Measurements from ENCODE around the gene DUSP2.

DUSP2 gene, protein sequence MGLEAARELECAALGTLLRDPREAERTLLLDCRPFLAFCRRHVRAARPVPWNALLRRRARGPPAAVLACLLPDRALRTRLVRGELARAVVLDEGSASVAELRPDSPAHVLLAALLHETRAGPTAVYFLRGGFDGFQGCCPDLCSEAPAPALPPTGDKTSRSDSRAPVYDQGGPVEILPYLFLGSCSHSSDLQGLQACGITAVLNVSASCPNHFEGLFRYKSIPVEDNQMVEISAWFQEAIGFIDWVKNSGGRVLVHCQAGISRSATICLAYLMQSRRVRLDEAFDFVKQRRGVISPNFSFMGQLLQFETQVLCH

DNA sequence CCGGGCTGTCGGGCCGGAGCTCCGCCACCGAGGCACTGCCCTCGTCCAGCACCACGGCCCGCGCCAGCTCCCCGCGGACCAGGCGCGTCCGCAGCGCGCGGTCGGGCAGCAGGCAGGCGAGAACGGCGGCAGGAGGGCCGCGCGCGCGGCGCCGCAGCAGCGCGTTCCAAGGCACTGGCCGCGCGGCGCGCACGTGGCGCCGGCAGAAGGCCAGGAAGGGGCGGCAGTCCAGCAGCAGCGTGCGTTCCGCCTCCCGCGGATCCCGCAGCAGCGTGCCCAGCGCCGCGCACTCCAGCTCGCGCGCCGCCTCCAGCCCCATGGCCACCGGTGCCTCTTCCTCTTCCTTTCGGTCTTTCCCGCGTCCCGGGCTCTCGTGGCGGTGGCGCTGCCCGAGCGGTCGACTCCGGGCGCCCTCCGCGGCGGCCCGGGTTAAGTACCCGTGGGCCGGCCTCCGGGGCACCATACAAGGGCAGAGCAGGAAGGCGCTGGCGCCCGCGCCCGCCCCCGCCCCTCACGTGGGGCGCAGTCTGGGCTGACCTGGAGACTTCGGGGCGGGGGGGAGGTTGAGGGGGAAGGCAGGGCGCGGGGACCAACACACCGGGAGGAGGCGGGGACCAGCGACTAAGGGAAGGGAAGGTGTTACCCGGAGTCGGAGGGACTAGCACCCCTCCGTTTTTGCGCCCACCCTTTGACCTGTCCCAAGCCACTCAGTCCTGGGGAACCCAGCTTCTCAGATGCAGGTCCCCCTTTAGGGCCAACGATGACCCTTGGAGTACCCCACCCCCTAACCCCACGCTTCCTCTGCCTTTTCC is at the start of gene DUSP2:
Gene DUSP2 (minus strand): TSS at position 405 of the 812 bp plus-strand sequence. CDS start 86 bp downstream, at position 319.
- peak; percentile 51 for DNase-seq (ENCODE audit: low spot score)

DNA sequence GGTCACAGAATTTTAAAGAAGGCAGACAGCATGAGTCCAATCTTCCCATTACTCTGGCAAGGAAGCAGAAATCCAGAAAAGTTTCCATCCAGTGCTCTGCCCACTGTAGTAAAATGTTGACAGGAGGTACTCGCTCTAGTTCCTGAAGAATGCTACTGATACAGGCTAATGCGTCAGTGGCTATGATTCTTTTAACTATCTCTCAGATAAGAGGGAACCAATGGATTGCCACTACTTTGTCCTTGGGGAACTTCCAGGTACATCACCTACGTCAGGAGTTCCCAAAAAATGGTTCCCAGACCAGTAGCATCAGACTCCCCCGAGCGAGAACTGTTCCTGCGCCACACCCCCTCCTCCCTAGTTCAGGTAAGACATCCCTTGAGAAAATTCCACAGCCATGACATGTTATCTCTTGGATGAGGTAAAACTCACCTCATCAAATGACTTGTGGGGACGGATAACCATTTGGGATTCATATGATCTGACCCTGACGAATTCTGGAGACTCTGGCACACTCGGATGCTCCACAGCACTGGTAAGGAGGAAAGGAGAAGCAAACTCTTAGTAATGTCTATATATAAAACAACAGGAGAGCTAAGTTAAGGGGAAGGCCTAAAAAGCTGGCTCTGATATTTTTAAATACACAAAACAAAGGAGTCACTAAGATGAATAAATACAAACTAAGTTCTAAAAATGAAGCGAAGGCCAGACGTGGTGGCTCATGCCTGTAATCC is 46.9 kb upstream of the DUSP2 start:
- no peak for DNase-seq (ENCODE audit: low spot score)

DNA sequence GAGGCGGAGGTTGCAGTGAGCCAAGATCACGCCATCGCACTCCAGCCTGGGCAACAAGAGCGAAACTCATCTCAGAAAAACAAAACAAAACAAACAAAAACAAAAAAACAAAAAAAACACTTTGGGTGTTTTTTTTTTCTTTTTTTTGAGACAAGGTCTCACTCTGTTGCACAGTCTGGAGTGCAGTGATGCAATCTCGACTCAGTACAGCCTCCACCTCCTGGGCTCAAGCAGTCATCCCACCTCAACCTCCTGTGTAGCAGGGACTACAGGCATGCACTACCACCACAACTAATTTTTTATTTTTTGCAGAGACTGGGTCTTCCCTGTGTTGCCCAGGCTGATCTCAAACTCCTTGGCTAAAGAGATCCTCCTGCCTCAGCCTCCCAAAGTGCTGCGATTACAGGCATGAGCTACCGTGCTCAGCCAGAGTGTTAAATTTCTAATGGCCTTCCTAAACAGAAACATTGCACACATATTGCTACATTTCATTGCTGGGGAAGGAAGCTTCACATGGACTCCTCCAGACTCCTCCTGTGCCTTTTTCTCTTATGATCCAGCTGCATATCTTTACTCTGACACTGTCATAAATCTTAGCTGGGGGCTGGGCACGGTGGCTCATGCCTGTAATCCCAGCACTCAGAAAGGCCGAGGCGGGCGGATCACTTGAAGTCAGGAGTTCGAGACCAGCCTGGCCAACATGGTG is 43.7 kb upstream of the DUSP2 start:
- no peak for DNase-seq (ENCODE audit: low spot score)

DNA sequence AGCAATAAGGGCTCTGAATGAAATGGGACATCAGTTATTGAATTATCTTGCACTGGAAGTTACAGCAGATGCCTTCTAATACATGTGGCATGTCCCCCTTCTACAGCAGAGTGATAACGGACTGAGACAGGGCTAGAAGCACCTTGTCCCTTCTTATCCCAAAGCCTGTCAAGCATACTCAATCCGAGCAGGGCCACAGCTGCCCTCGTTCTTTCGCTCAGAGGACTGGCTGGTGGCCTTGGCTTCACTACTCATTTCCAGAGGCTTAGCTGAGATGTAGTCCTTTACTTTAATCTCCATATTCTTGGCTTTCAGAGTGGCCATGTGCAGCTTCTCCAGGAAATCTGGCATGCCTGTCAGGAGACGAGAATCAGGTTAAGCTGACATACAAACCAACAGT is 41.3 kb upstream of the DUSP2 start:
- no peak for DNase-seq (ENCODE audit: low spot score)

DNA sequence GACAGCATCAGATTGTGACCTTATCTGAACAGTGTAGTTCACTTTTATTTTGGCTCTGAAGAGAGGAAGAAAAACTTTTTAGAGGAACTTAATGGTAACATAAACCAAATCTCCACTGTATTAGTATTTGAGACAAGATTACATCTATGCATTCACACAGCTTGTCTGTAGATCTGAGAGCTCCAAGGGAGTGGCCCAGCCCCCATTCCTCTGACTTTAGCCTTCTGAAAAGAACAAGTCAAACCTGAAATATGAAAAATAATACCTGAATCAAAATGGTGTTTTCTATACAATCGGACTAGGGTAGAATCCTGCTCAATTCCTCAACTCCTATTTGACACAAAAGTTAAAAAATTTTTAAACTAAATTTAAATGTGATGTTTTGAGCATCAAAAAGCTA is 40.3 kb upstream of the DUSP2 start:
- no peak for DNase-seq (ENCODE audit: low spot score)

DNA sequence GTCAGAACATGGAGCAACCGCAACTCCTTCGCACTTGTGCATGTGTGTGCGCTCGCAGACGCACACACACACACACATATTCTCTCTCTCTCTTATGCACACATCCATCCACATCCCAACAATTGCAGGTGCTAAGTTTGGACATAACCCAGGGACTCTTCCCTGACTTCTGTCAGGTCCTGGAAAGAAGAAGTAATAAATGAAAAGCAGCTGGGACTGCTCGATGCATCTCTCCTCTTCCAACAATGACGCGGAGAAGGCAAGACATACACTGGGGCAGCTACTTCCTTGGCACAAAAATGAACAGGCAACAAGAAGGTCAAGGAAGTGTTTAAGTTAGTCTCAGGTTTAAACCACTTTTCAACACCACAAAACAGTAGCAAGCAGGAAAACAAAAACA is 39.7 kb upstream of the DUSP2 start:
- no peak for DNase-seq (ENCODE audit: low spot score)

DNA sequence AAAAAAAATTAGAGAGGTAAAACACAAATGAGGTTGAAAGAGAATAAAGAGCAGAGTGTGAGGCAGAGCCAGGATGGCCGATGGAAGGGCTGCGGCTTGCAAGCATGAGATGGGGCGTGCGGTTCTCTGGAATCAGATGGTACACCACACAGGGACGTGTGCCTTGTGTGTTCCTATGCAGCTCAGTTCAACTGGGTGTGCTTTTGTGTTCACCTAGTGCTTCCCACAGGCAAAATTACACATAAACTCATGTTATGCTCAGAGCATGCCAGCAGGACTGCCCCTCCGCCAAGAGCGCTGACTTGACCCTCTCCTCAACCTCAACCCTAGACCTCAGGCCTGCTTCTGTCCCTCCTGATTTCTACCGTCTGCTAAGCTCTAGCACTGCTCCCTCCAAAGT is 38.9 kb upstream of the DUSP2 start:
- DNase-seq (ENCODE audit: low spot score): no peak

DNA sequence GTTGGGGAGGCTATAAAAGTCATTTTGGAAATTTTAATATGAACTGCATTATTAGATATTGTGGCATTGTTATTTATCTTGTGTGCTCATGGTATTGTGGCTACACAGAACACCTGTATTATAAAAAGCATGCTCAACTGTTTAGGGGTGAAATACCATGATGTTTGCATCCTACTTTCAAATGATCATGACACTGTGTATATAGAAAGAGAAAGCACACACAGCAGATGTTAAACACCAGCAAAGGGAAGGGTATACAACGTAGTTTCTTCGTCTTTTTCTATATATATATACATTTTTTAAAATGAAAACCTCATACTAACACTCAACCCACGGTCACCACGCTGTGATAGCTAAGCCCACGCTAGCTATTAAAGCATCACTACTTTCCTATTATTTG is 36.3 kb upstream of the DUSP2 start:
- no peak for DNase-seq (ENCODE audit: low spot score)

DNA sequence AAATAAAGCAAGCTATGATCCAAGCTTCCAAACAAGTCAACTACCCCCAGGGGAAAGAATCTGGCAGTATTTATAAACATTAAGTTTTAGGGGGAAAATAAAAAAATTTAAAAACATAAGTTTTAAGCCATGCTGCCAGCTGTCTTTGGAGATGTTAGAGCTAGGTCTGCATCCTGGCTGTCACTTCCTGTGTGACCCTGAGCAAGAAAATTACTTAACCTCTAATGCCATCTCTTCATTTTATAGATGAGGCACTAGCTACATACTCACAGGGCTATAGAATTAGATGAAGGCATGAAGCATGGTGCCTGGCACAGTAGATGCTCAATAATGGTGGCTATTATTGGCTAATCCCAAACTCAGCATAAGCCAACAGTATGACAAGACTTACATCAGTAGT is 35.3 kb upstream of the DUSP2 start:
- no peak for DNase-seq (ENCODE audit: low spot score)

DNA sequence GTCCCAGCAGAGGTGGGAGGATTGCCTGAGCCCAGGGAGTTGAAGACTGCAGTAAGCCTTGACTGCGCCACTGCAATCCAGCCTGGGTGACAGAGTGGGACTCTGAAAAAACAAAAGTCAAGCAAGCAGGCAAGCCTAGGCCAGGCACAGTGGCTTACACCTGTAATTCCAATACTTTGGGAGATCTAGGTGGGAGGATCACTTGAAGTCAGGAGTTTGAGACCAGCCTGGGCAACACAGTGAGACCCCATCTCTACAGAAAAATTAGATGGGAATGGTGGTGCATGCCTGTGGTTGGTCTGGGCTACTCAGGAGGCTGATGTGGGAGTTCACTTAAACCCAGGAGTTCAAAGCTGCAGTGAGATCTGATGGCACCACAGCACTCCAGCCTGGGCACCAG is 34.8 kb upstream of the DUSP2 start:
- DNase-seq (ENCODE audit: low spot score): no peak

DNA sequence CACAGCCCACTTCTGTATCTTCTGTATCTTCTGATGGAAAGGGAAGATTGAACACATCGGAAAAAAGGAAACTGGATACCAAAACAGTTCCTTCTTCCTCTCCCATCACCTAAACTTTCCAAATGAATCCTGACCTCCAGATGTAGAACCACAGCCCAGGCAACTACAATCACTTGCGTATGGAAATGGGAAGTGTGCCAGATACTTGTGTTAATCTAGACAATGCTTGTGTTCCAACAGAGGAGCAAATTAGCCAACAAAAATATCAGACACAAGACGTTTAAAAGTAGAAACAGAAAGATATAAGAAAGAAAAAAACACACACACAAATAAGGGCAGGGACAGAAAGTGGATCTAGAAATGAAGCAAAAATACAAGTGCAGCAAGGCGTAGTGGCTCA is 31.4 kb upstream of the DUSP2 start:
- DNase-seq (ENCODE audit: low spot score): no peak

DNA sequence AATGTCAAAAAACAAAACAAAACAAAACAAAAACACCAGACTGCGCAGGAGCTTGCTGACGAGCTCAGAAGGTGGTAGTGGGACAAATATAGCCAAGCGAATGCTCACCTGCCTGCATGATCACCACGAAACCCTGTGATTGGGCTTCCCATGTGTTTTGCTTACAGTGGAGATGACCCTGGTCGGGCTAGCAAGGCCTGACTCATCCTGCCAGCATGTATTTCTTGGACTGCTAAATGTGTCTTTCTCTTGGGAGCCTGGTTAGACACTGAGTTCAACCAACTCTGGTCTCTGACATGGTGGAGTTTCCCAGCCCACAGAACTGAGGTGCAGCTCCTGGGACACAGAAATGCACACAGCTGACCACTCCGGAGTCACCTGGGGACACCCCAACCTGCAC is 30.7 kb upstream of the DUSP2 start:
- DNase-seq (ENCODE audit: low spot score): peak; percentile 3

DNA sequence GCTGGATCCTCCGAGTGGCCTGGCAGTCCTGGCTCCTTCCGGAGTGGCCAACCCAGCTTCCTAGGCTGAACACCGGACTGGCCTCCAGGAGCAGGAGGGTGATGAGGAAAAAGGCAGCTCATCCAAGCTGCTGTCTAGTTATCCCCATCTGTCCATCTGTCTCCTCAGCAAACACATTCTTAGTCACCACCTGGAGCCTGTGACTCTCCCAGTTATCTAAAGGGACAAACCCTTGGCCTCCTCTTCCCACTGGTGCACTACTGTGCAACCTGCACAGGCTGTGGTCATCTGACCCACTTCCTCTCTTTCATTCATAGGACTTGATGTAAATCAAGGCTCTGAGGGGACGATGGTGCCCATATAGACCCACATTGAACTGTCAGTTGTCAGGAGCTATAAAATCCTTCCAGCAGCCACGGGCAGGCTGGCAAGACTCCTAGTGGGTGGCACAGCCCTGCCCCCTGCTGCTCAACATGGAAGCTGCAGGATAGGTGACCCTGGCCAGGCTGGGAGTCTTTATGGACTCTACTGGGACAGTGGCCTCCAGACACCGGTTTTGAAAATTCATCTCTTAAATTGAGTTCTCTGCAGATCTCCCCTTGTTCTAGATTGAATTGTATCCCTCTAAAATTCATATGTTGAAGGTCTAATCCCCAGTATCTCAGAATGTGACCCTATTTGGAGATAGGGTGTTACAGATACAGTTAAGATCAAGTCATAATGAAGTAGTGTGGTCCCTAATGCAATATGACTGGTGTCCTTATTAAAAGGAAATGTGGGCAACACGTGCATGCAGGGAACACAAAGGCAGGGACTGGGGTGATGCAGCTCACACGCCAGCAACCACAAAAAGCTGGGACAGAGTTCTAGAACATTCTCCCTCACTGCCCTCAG is 29.3 kb upstream of the DUSP2 start:
- peak; percentile 84 for DNase-seq (ENCODE audit: low spot score)

DNA sequence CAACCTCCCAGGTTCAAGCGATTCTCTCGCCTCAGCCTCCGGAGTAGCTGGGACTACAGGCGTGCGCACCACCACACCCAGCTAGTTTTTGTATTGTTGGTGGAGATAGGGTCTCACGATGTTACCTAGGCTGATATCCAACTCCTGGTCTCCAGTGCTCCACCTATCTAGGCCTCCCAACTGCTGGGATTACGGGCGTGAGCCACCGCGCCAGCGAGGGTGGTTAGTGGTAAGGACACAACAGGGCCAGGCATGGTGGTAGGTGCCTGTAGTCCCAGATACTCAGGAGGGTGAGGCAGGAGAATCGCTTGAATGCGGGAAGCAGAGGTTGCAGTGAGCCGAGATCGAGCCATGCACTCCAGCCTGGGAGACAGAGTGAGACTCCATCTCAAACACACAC is 26.6 kb upstream of the DUSP2 start:
- no peak for DNase-seq (ENCODE audit: low spot score)

DNA sequence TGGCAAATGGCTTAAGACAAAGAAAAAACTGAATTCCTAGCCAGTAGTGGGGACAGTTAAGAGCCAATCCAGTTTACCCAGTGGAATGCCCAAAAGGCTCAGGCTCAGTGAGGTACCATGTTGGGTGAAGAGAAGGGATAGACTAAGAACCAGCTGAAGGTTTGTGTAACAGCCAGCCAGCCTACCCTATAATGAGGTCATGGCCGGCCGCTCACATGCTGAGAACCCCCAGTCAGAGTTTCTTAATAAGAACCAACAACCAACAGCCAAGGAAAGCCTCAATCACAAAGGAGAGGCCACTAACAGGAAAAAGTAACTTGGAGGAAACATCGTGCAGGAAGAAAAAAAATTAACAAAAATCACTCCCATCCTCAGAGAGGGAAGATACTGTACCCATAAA is 25.4 kb upstream of the DUSP2 start:
- no peak for DNase-seq (ENCODE audit: low spot score)

DNA sequence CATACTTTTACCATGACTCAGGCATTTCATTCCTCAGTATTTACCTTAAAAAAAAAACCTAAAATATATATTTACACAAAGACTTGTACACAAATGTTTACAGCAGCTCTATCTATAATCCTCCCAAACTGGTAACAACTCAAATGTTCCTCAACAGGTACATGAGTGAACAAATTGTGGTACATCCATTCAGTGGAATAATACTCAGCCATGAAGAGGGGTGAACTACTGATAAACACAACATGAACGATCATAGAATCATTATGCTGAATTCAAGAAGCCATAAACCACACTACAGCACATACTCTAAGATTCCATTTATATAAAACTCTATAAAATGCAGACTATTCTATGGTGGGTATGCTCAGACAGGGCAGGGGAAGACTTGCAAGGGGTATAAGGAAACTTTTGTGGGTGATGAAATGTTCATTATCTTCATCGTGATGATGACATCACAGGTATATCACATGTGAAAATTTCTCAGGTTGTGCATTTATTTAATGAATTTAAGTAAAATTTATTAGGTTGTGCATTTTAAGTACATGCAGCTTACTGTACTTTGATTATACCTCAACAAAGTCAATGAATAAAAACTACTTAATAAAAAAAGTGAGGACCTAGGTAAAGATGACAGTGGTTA is 24.7 kb upstream of the DUSP2 start:
- no peak for DNase-seq (ENCODE audit: low spot score)

DNA sequence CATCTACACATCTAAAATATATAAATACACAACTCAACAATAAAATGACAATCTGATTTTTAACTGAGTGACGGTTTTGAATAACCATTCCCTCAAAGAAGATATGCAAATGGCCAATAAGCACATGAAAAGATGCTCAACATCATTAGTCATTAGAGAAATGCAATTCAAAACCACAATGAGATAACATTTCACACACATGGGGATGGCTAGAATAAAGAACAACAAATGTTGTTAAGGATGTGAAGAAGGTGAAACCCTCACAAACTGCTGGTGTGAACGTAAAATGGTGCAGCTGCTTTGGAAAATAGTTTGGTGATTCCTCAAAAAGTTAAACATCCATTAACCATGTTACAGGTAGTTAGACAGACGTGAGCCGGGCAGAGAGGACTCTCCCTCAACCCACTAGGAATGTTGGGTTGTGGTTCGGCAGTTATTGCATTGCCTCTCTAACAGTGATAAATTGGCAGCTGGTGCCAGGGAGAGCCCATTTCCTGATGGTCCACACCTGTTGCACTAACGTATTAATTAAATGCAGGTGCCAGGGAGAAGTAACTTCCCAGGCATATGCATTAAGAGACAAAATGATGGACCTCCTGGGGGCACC is 22.3 kb upstream of the DUSP2 start:
- DNase-seq (ENCODE audit: low spot score): no peak

DNA sequence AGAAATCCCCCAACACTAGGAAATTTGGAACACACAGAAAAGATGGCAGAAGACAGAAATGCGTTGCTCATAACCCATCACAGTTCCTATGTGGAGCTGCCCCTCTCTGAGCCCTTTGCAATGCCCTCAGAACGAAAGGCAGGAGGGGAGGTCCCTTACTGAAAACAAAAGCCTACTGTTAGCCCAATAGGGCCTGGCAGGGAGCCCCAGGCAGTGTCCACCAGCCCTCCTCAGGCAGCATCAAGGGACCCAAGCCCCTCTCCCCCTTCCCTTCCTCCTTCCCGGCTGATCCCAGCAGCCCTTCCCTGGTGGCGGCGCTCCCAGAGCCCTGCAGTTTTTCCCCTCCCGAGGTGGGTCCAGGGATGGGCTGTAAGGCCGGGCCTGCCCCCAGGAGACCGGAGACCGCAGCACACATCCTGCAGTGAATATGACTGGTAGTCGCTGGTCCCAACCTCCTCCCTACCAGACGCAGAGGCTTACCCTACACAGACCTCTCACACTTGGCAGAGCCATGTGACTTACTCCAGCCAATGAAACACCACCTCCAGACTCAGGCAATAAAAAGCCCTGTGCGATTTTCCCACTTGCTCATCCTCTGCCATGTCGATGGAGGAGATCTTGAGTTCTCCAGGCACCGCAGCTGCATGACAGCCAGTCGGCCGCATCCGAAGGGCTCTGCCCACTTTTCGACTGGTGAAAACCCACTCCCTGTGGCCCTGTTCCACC is 19.4 kb upstream of the DUSP2 start:
- DNase-seq (ENCODE audit: low spot score): peak; percentile 54

DNA sequence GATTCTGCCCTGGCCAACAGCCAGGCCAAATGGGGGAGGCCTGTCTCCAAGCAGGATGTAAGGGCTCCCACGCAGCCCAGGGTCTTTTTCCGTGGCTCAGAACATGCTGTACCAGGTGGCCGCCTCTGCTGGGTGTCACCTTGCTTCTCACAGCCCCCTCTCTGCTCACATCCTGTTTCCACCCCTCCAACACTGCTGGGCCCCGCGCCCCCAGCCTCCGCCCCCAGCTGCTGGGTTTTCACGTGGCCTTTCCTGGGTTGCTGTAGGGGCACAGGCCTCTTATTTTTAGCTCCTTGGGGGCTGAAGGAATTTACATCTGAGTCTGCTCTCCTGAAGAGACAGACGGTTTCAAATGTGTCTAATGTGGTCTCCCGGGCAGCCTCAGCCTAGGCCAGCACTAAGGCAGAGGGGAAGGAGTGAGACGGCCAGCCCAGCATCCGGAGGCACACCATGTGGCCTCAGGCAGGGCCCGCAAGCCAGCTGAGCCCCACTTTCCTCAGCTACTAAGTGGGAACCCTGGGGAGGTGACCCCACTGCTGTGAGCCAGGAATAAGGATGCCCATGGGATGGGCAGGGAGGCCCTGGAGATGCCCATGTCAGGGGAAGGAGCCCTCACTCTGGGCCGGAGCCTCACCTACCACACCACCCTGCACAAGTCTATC is 18.7 kb upstream of the DUSP2 start:
- DNase-seq (ENCODE audit: low spot score): no peak

All from COLO829 (cell line).